Tibial nerve (tissue), 4 donors: ENCODE data around the gene FBXL19. TPM values are rescaled to one million over a fixed set of nuclear protein-coding genes. Genes with fewer than 3 reads are reported as not detected.

Source experiments
- DNase-seq, 2 donors: peaks; one replicate each; pipeline ENCODE4 v3.0.0-alpha.2; 2019; ENCODE audit warnings: low spot score in 2 of 2
- H3K27ac ChIP-seq, 4 donors: fragments of 200-600 bp; sonication (generic) in 3 of 4; one replicate each; pipeline ENCODE4 v1.5.1; 2017 to 2019; ENCODE audit warnings: mild to moderate bottlenecking in 1 of 4
- H3K27me3 ChIP-seq, 2 donors: fragments of 200-600 bp; sonication (generic) in 1 of 2; one replicate each; pipeline versions ENCODE4 v1.5.1 to v1.6.0; 2017 to 2019
- H3K36me3 ChIP-seq, 3 donors: fragments of 200-600 bp; sonication (generic); one replicate each; pipeline ENCODE4 v1.5.1; 2018 to 2019
- H3K4me1 ChIP-seq, 4 donors: fragments of 200-600 bp; sonication (generic) in 3 of 4; one replicate each; pipeline ENCODE4 v1.5.1; 2017 to 2019
- H3K4me3 ChIP-seq, 4 donors: fragments of 200-600 bp; sonication (generic) in 3 of 4; one replicate each; pipeline ENCODE4 v1.5.1; 2017 to 2019; ENCODE audit warnings: mild to moderate bottlenecking in 1 of 4, moderate library complexity in 1 of 4
- H3K9me3 ChIP-seq, 4 donors: fragments of 200-600 bp; sonication (generic) in 3 of 4; one replicate each; pipeline ENCODE4 v1.5.1; 2017 to 2019
- CTCF ChIP-seq, 5 experiments: fragments of 200-600 bp in 3 of 5; fragments of 450-650 bp in 2 of 5; sonication (generic) in 3 of 5; IDR thresholded peaks; one replicate each; pipeline ENCODE4 v1.5.1; 2016 to 2019; ENCODE audit warnings: antibody characterized with exemption in 5 of 5, mild to moderate bottlenecking in 3 of 5, moderate library complexity in 2 of 5
- EP300 ChIP-seq, 2 donors: sonication (generic); formaldehyde crosslinking; IDR thresholded peaks; one replicate each; pipeline ENCODE4 v1.6.1; 2017; ENCODE audit warnings: antibody characterized with exemption in 2 of 2, mild to moderate bottlenecking in 1 of 2
- POLR2A ChIP-seq, 2 donors: fragments of 450-650 bp; IDR thresholded peaks; one replicate each; pipeline ENCODE4 v1.6.1; 2017; ENCODE audit warnings: antibody characterized with exemption in 2 of 2, mild to moderate bottlenecking in 2 of 2, moderate library complexity in 2 of 2
- WGBS, 2 donors: methylation state at CpG; one replicate each; pipeline ENCODE4 v1.1.5; 2018; 5-methylcytosine and 5-hydroxymethylcytosine counted together
- total RNA-seq, 4 donors: library from RNA; depleted of rRNA; stranded (reverse); fragments of >200 nt; gene quantifications; one replicate each; pipeline ENCODE4 v1.1.0, GENCODE V29; 2016

The FBXL19 gene
- total RNA-seq, 4 donors from 2014 or later = 7.4 to 25.8 (median 16.7) TPM

- H3K27me3 ChIP-seq = no peaks in the 10 kb centered on the region
- H3K4me3 ChIP-seq = peak overlapping the region; percentile 82 to 97 (median 93)
- no peaks in the 10 kb centered on the region for H3K9me3 ChIP-seq
- peaks cover 0 to 52% (median 25%) of the 10 kb centered on the region in 4 donors for H3K4me1 ChIP-seq
- peak; percentile 66 to 67 for DNase-seq
- peak overlapping the region; percentile 90 to 98 (median 97) for H3K27ac ChIP-seq
- peak in 2 of 5 experiments; percentile 8 to 15 for TF ChIP-seq CTCF (IDR thresholded peaks at IDR 0.05)
- TF ChIP-seq EP300 (IDR thresholded peaks at IDR 0.05) = no peak
- peaks cover 0 to 31% (median 6%) of the 10 kb centered on the region in 3 donors for H3K36me3 ChIP-seq
- 26 to 31% methylated on average over 36 to 40 of the region's 42 CpGs for WGBS, 2 donors
These were observed 33.5 kb downstream of the FBXL19 start for GRCh38 chr16:30956601-30957455.

GRCh38 chr16:30957456-30958174 lies 34.2 kb downstream of the FBXL19 start, which contains the start of gene SETD1A:
TSS of gene SETD1A (plus strand) at chr16:30957754. CDS start at chr16:30958732, 978 bp downstream.
- Histone ChIP-seq H3K27me3 (no peaks in the 10 kb centered on the region), H3K4me3 (peak within 1 kb of the TSS; percentile 82 to 97 (median 93)), H3K4me1 (peaks cover 0 to 44% (median 25%) of the 10 kb centered on the region in 4 donors), H3K27ac (peak within 1 kb of the TSS; percentile 90 to 98 (median 97)), H3K36me3 (peaks cover 0 to 39% (median 6%) of the 10 kb centered on the region in 3 donors), H3K9me3 (no peaks in the 10 kb centered on the region)
- 0% methylated on average over 19 to 37 of the region's 85 CpGs for WGBS, 2 donors
- TF ChIP-seq POLR2A (IDR thresholded peaks at IDR 0.05) = peak in 1 of 2 donors; percentile 58
- TF ChIP-seq CTCF (IDR thresholded peaks at IDR 0.05) = peak in 3 of 5 experiments; percentile 4 to 65 (median 48)
- peak; percentile 25 to 76 for TF ChIP-seq EP300 (IDR thresholded peaks at IDR 0.05)
- DNase-seq = peak; percentile 95

DNA sequence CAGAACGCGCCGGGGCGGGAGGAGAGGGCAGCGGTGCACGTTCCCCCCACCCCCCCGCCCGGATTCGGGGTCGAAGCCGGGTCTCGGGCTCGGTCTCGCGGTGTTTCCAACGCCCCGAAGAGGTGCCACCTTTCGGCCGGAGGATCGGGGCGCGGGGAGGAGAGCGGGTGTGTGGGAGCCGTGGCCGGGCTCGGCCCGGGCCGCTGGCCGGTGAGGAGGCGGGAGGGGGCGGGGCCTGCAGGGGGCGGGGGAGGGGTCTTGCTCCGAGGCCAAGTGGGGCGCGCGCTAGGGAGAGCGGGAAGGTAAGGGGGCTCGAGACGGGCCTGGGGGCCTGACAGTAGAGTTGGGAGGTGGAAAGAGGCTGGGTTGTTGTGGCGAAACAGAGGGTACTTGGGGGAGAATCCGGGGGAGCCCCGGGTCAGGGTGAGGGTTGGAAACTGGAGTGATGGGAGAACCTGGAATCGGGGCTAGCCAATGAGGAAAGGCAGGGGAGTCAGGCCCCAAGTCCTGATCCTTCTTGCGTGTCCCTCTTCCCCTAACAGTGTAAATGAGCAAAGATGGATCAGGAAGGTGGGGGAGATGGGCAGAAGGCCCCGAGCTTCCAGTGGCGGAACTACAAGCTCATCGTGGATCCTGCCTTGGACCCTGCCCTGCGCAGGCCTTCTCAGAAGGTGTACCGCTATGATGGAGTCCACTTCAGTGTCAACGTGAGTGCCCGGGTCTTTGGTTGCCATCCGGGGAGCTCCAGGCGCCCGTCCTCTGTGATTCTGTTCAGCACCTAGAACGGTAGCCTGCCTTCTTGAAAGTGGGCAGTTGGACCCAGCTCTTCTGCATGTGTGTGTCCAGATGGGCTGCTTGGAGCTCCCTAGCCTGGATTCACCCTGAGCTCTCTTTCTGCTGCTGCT lies 35.1 kb downstream of the FBXL19 start:
- no peak for DNase-seq
- 19 to 25% methylated on average over 29 to 32 of the region's 55 CpGs for WGBS, 2 donors

GRCh38 chr16:30961384-30961783 lies 38.0 kb downstream of the FBXL19 start:
- 91 to 97% methylated on average over 11 of the region's 11 CpGs for WGBS, 2 donors
- no peak overlapping the region for H3K4me3 ChIP-seq
- TF ChIP-seq CTCF (IDR thresholded peaks at IDR 0.05) = no peak
- no peak for TF ChIP-seq POLR2A (IDR thresholded peaks at IDR 0.05)
- TF ChIP-seq EP300 (IDR thresholded peaks at IDR 0.05) = no peak

More for the DNA sequence above, 35.1 kb downstream of the FBXL19 start:
- TF ChIP-seq CTCF (IDR thresholded peaks at IDR 0.05) (no peak), POLR2A (IDR thresholded peaks at IDR 0.05) (no peak)
- Histone ChIP-seq H3K27me3 (no peaks in the 10 kb centered on the region), H3K9me3 (no peaks in the 10 kb centered on the region), H3K4me3 (peak overlapping the region; percentile 65 to 97 (median 86)), H3K36me3 (peaks cover 0 to 47% (median 10%) of the 10 kb centered on the region in 3 donors), H3K27ac (peak overlapping the region; percentile 90 to 98 (median 97)), H3K4me1 (peaks cover 0 to 36% (median 22%) of the 10 kb centered on the region in 4 donors)

More at GRCh38 chr16:30961384-30961783, 38.0 kb downstream of the FBXL19 start:
- Histone ChIP-seq H3K27ac (no peak overlapping the region), H3K27me3 (no peaks in the 10 kb centered on the region), H3K36me3 (peaks cover 0 to 77% (median 33%) of the 10 kb centered on the region in 3 donors), H3K4me1 (peaks cover 0 to 27% (median 14%) of the 10 kb centered on the region in 4 donors), H3K9me3 (no peaks in the 10 kb centered on the region)
- no peak for DNase-seq
